ENCODE results near the gene RWDD1.
"Not testable (repeated sequence)": the region's sequence is repeated elsewhere in the genome, so short reads cannot be mapped to it uniquely, and the experiment has no call there.

RWDD1 gene

DNA sequence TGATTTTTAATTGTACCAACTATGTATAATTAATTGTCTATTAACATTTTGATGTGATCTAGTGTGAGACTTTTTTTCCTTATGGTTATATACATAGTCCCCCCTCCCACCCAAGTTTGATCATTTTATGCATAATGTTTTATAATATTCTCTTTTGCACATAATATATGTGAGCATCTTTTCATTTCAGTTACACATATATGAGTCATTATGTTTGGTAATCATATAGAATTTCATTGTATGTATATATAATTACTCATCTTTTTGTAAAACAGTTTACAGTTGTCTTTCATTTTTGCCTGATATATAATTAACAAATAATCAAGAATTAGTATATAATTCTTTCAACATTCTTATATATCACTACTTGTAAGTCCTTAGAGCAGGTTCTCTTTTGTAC is 15.0 kb downstream of the RWDD1 start:
- Histone ChIP-seq H3K4me3 (ENCODE audit: low read length) (no peak overlapping the region), H3K36me3 (replicated peaks; ENCODE audit: low read depth, low read length) (peaks cover 14% of the 10 kb centered on the region), H3K27me3 (ENCODE audit: low read depth, low read length) (no peaks in the 10 kb centered on the region), H3K4me2 (ENCODE audit: low read length) (no peak overlapping the region), H3K9ac (ENCODE audit: low read length) (no peak overlapping the region), H3K9me3 (ENCODE audit: insufficient read depth, low read length) (no peaks in the 10 kb centered on the region), H3K4me1 (ENCODE audit: low read length) (peaks cover 4% of the 10 kb centered on the region), H3K27ac (ENCODE audit: low read length) (no peak overlapping the region), H4K20me1 (ENCODE audit: insufficient read depth, low read length) (no peaks in the 10 kb centered on the region), H3K79me2 (ENCODE audit: low read length) (no peaks in the 10 kb centered on the region), H2AFZ (ENCODE audit: low read depth, low read length) (no peak overlapping the region)
- TF ChIP-seq EZH2phosphoT487 (IDR thresholded peaks at IDR 0.05; ENCODE audit: low read depth), result no peak
- TF ChIP-seq, protein P1, sequence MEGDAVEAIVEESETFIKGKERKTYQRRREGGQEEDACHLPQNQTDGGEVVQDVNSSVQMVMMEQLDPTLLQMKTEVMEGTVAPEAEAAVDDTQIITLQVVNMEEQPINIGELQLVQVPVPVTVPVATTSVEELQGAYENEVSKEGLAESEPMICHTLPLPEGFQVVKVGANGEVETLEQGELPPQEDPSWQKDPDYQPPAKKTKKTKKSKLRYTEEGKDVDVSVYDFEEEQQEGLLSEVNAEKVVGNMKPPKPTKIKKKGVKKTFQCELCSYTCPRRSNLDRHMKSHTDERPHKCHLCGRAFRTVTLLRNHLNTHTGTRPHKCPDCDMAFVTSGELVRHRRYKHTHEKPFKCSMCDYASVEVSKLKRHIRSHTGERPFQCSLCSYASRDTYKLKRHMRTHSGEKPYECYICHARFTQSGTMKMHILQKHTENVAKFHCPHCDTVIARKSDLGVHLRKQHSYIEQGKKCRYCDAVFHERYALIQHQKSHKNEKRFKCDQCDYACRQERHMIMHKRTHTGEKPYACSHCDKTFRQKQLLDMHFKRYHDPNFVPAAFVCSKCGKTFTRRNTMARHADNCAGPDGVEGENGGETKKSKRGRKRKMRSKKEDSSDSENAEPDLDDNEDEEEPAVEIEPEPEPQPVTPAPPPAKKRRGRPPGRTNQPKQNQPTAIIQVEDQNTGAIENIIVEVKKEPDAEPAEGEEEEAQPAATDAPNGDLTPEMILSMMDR (IDR thresholded peaks at IDR 0.05; ENCODE audit: low read depth, low read length), result no peak

DNA sequence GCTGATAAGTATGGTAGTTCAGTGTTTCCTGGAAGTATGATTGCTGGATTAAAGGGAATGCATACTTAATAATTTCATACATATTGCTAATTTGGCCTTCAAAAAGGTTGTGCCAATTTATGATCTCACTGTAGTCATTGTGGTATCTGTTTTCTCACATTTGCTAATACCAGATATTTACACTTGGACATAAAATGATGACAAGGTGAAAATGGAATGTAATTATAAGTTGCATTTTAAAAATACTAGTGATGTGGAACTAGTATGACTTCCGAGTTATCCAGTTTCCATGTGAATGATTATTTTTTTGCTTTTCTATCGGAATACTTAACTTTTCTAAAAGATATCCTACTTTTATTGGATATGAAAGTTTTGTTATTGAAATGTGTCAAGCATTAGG is 15.4 kb downstream of the RWDD1 start:
- Histone ChIP-seq H3K4me1 (ENCODE audit: low read length) (peaks cover 4% of the 10 kb centered on the region), H4K20me1 (ENCODE audit: insufficient read depth, low read length) (no peaks in the 10 kb centered on the region), H3K36me3 (replicated peaks; ENCODE audit: low read depth, low read length) (peaks cover 19% of the 10 kb centered on the region), H3K9me3 (ENCODE audit: insufficient read depth, low read length) (no peaks in the 10 kb centered on the region), H3K4me3 (ENCODE audit: low read length) (no peak overlapping the region), H3K9ac (ENCODE audit: low read length) (no peak overlapping the region), H2AFZ (ENCODE audit: low read depth, low read length) (no peak overlapping the region), H3K79me2 (ENCODE audit: low read length) (no peaks in the 10 kb centered on the region), H3K27me3 (ENCODE audit: low read depth, low read length) (no peaks in the 10 kb centered on the region), H3K27ac (ENCODE audit: low read length) (no peak overlapping the region), H3K4me2 (ENCODE audit: low read length) (no peak overlapping the region)
- no peak for TF ChIP-seq EZH2phosphoT487 (IDR thresholded peaks at IDR 0.05; ENCODE audit: low read depth)
- TF ChIP-seq, protein P1 (IDR thresholded peaks at IDR 0.05; ENCODE audit: low read depth, low read length), result no peak

DNA sequence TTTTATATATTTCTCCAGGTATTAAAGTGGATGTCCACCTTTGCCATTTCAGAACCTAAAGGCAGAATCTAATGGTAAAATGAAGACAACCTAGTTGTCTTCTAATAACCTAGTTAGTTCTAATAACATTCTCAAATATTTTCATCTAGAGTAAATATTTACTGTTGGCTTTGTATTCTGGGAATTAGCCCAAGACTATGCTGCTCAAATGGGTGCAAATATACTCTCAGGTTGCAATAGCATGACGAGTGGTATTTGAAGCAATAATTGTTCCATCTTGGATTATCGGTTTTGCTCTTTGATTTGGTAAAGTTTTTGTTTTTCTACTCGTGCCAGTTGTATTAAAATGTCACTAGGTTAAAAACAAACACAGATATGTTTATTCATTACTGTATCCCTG is 23.9 kb downstream of the RWDD1 start:
- Histone ChIP-seq H3K9me3 (ENCODE audit: insufficient read depth, low read length) (no peaks in the 10 kb centered on the region), H3K27me3 (ENCODE audit: low read depth, low read length) (no peaks in the 10 kb centered on the region), H3K4me2 (ENCODE audit: low read length) (no peak overlapping the region), H3K4me1 (ENCODE audit: low read length) (no peaks in the 10 kb centered on the region), H4K20me1 (ENCODE audit: insufficient read depth, low read length) (no peaks in the 10 kb centered on the region), H2AFZ (ENCODE audit: low read depth, low read length) (no peak overlapping the region), H3K36me3 (replicated peaks; ENCODE audit: low read depth, low read length) (peaks cover 26% of the 10 kb centered on the region), H3K9ac (ENCODE audit: low read length) (no peak overlapping the region), H3K79me2 (ENCODE audit: low read length) (no peaks in the 10 kb centered on the region), H3K27ac (ENCODE audit: low read length) (no peak overlapping the region), H3K4me3 (ENCODE audit: low read length) (no peak overlapping the region)
- TF ChIP-seq, protein P1 (IDR thresholded peaks at IDR 0.05; ENCODE audit: low read depth, low read length), result no peak
- no peak for TF ChIP-seq EZH2phosphoT487 (IDR thresholded peaks at IDR 0.05; ENCODE audit: low read depth)

DNA sequence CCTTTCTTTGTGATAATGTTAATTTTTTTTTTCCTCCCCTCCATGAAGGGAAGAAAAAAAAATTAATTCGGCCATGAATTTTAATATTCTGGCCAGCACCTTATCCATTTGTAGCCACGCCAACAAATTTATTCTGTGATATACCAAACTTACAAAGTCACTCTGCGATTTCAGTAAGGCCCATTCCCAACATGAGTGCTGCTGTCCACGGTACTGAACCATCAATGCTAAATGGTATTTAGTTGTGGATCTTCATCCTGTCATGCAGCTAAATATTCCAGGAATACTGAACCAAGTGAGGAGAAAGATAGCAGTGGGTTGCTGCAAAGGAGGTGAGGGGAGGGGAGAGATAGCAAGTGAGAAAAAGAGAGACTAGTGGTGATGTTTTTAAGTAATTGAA is 25.5 kb downstream of the RWDD1 start:
- TF ChIP-seq EZH2phosphoT487 (IDR thresholded peaks at IDR 0.05; ENCODE audit: low read depth), result no peak
- TF ChIP-seq, protein P1 (IDR thresholded peaks at IDR 0.05; ENCODE audit: low read depth, low read length), result no peak
- Histone ChIP-seq H3K36me3 (replicated peaks; ENCODE audit: low read depth, low read length) (peaks cover 18% of the 10 kb centered on the region), H3K9ac (ENCODE audit: low read length) (no peak overlapping the region), H2AFZ (ENCODE audit: low read depth, low read length) (no peak overlapping the region), H3K27me3 (ENCODE audit: low read depth, low read length) (no peaks in the 10 kb centered on the region), H3K4me3 (ENCODE audit: low read length) (no peak overlapping the region), H3K4me2 (ENCODE audit: low read length) (no peak overlapping the region), H3K79me2 (ENCODE audit: low read length) (no peaks in the 10 kb centered on the region), H3K27ac (ENCODE audit: low read length) (no peak overlapping the region), H3K4me1 (ENCODE audit: low read length) (no peaks in the 10 kb centered on the region), H4K20me1 (ENCODE audit: insufficient read depth, low read length) (no peaks in the 10 kb centered on the region), H3K9me3 (ENCODE audit: insufficient read depth, low read length) (no peaks in the 10 kb centered on the region)

DNA sequence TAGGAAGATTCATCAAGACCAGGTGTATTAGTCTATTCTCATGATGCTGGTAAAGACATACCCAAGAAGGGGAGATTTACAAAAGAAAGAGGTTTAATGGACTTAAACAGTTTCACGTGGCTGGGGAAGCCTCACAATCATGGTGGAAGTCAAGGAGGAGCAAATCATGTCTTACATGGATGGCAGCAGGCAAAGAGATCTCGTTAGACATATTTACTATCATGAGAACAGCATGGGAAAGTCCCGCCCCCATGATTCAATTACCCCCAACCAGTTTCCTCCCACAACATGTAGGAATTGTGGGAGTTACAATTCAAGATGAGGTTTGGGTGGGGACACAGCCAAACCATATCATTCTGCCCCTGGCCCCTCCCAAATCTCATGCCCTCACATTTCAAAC is 32.6 kb downstream of the RWDD1 start:
- H3K27me3 ChIP-seq (ENCODE audit: low read depth, low read length); H4K20me1 ChIP-seq (ENCODE audit: insufficient read depth, low read length); H3K4me1 ChIP-seq (ENCODE audit: low read length); H3K9me3 ChIP-seq (ENCODE audit: insufficient read depth, low read length); H3K36me3 ChIP-seq (replicated peaks; ENCODE audit: low read depth, low read length); H3K9ac ChIP-seq (ENCODE audit: low read length); H2AFZ ChIP-seq (ENCODE audit: low read depth, low read length); H3K27ac ChIP-seq (ENCODE audit: low read length); H3K4me2 ChIP-seq (ENCODE audit: low read length); H3K4me3 ChIP-seq (ENCODE audit: low read length); H3K79me2 ChIP-seq (ENCODE audit: low read length): not testable (repeated sequence)

DNA sequence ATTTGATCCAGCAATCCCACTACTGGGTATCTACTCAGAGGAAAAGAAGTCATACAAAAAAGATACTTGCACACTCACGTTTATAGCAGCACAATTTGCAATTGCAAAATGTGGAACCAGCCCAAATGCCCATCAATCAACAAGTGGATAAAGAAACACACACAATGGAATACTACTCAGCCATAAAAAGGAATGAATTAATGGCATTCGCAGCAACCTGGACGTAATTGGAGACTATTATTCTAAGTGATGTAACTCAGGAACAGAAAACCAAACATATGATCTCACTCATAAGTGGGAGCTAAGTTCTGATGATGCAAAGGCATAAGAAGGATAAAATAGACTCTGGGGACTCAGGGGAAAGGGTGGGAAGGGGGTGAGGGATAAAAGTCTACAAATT is 33.6 kb downstream of the RWDD1 start:
- not testable (repeated sequence) for H3K27me3 ChIP-seq (ENCODE audit: low read depth, low read length)

More for the DNA sequence above, 33.6 kb downstream of the RWDD1 start:
- H3K9ac ChIP-seq (ENCODE audit: low read length); H3K36me3 ChIP-seq (replicated peaks; ENCODE audit: low read depth, low read length); H3K4me1 ChIP-seq (ENCODE audit: low read length); H3K4me3 ChIP-seq (ENCODE audit: low read length); H3K9me3 ChIP-seq (ENCODE audit: insufficient read depth, low read length); H2AFZ ChIP-seq (ENCODE audit: low read depth, low read length); H3K27ac ChIP-seq (ENCODE audit: low read length); H4K20me1 ChIP-seq (ENCODE audit: insufficient read depth, low read length); H3K4me2 ChIP-seq (ENCODE audit: low read length); H3K79me2 ChIP-seq (ENCODE audit: low read length): not testable (repeated sequence)
